Middle frontal gyrus (tissue), 1 donor: Measurements from ENCODE around the gene ZNF771.
"Not testable (repeated sequence)": the region's sequence is repeated elsewhere in the genome, so short reads cannot be mapped to it uniquely, and the experiment has no call there.

Experiments
- DNase-seq: peaks from one replicate; pipeline ENCODE4 v3.0.0-alpha.2; 2015; ENCODE audit warnings: low spot score; ENCODE audit errors: extremely low spot score

ZNF771 gene

GRCh38 chr16:30461426-30461825, 54.0 kb downstream of the ZNF771 start:
- DNase-seq = not testable (repeated sequence)

- DNase-seq = no peak
Measured at GRCh38 chr16:30464078-30464477, 56.7 kb downstream of the ZNF771 start.
